ENCODE results near the gene NCMAP.
A peak's percentile ranks its signal among the peaks of the same experiment; 100 is the strongest.
"Not testable (repeated sequence)": the region's sequence is repeated elsewhere in the genome, so short reads cannot be mapped to it uniquely, and the experiment has no call there.

The NCMAP gene

GRCh38 chr1:24544239-24544638 lies 11.6 kb upstream of the NCMAP start:
- DNase-seq = no peak

- no peak for DNase-seq
Measured at GRCh38 chr1:24545662-24546061, 10.2 kb upstream of the NCMAP start.

- DNase-seq = no peak
Measured at GRCh38 chr1:24547195-24547594, 8.7 kb upstream of the NCMAP start.

GRCh38 chr1:24548070-24548469 lies 7.8 kb upstream of the NCMAP start:
- DNase-seq = no peak

GRCh38 chr1:24549210-24549609 lies 6.7 kb upstream of the NCMAP start:
- DNase-seq = not testable (repeated sequence)

- DNase-seq = no peak
Measured at GRCh38 chr1:24551290-24551959, 4.5 kb upstream of the NCMAP start.

- no peak for DNase-seq
Measured at GRCh38 chr1:24551960-24552571, 3.8 kb upstream of the NCMAP start.

- no peak for DNase-seq
Measured at GRCh38 chr1:24553931-24554330, 2.0 kb upstream of the NCMAP start.

- no peak for DNase-seq
Measured at GRCh38 chr1:24554714-24555113, 1.2 kb upstream of the NCMAP start.

GRCh38 chr1:24556414-24556795 lies 518 bp downstream of the NCMAP start:
- no peak for DNase-seq

- no peak for DNase-seq
Measured at GRCh38 chr1:24557220-24557619, 1.3 kb downstream of the NCMAP start.

GRCh38 chr1:24557711-24558131 lies 1.8 kb downstream of the NCMAP start:
- DNase-seq = no peak

- no peak for DNase-seq
Measured at GRCh38 chr1:24558455-24558854, 2.6 kb downstream of the NCMAP start.

- DNase-seq = peak in 1 of 2 donors; percentile 14
Measured at GRCh38 chr1:24558902-24559791, 3.3 kb downstream of the NCMAP start.

- DNase-seq = no peak
Measured at GRCh38 chr1:24560361-24560760, 4.5 kb downstream of the NCMAP start.

- no peak for DNase-seq
Measured at GRCh38 chr1:24562625-24563024, 6.7 kb downstream of the NCMAP start.

- no peak for DNase-seq
Measured at GRCh38 chr1:24564695-24565094, 8.8 kb downstream of the NCMAP start.

- no peak for DNase-seq
Measured at GRCh38 chr1:24566236-24566867, 10.5 kb downstream of the NCMAP start.

- peak in 1 of 2 donors; percentile 13 for DNase-seq
Measured at GRCh38 chr1:24567792-24568388, 12.0 kb downstream of the NCMAP start.

GRCh38 chr1:24568475-24568874 lies 12.6 kb downstream of the NCMAP start:
- DNase-seq = no peak

- no peak for DNase-seq
Measured at GRCh38 chr1:24570265-24571125, 14.6 kb downstream of the NCMAP start.

- DNase-seq = no peak
Measured at GRCh38 chr1:24572301-24572700, 16.4 kb downstream of the NCMAP start.
